Stimulated activated CD8-positive, alpha-beta memory T cell treated with anti-CD3 and anti-CD28 coated beads, Interleukin-12 subunit alpha, Interleukin-12 subunit beta, amount 100 ng/mL, for 24 hours (primary cell): ENCODE data around the gene CAPN13.
"Not testable (repeated sequence)": the region's sequence is repeated elsewhere in the genome, so short reads cannot be mapped to it uniquely, and the experiment has no call there.

ENCODE experiments used
- DNase-seq: peaks from one replicate; pipeline ENCODE4 v3.0.0-alpha.2; 2020; ENCODE audit errors: extremely low read depth

Gene CAPN13

GRCh38 chr2:30705056-30705455 lies 102.2 kb downstream of the CAPN13 start:
- no peak for DNase-seq

DNA sequence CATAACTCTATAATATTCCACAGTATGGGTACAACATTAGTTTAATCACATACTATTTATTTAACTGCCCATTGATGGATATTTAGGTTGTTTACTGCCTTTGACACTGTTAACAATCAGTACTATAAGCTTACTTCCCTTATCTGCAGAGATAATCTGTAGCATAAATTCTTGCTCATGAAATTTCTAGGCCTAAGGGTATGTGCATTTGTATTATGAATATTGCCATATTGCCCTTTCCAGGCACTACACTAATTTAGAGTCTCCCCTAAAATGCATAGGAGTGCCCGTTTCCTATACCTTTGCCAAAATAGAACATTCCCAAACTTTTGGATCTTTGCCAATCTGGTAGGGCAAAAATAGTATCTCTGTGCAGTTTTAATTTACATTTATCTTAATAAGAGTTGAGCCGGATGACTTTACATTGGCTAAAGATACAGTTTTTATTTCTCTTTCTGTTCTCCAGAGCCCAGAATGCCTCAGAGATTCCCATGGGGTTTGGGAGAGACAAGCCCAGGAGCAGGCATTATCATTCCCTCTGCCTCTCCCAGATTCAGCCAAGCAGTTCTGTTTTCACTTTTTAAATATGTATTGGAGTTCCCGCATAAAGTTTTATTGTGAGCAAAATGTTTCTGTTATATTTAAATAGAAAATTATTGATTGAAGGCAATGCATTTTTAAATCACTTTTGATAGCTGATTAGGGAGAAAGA lies 102.8 kb downstream of the CAPN13 start:
- no peak for DNase-seq

DNA sequence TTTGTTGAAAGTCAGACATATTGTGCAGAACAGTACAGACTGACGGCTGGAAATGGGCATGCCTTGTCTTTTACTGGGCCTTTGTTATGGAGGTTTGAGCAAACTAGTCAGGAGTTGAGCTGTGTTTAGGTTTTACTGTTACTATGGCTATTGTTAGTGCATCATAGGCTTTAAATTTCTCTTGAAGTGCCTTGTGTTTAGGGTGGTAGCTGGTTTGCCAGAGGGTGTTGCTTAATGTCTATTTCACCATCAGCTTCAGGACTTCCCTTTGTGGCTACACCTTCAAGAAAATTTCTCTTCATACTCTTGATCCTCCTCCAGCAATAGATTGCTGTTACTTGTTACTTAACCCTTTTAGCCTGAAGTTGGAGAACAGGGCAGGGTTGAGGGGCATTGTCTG lies 104.6 kb downstream of the CAPN13 start:
- DNase-seq = no peak

- DNase-seq = no peak
These were observed 105.5 kb downstream of the CAPN13 start for GRCh38 chr2:30701782-30702181.

DNA sequence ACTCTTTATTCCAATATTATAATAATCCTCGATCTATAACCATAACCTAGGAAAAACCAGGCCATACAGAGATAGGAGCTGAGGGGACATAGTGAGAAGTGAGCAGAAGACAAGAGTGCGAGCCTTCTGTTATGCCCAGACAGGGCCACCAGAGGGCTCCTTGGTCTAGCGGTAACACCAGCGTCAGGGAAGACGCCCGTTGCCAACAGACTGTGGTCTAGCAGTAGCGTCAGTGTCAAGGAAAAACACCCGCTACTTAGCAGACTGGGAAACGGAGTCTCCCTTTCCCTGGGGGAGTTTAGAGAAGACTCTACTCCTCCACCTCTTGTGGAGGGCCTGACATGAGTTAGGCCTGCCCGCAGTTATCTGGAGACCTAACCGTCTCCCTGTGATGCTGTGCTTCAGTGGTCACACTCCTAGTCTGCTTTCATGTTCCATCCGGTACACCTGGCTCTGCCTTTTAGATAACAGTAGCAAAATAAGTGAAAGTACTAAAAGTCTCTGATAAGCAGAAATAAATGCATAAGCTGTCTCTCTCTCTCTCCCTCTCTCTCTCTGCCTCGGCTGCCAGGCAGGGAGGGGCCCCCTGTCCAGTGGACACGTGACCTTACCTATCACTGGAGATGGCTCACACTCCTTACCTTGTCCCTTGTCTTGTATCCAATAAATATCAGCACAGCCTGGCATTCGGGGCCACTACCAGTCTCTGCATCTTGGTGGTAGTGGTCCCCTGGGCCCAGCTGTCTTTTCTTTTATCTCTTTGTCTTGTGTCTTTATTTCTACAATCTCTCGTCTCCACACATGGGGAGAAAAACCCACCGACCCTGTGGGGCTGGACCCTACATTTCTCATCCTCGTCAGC lies 109.8 kb downstream of the CAPN13 start:
- DNase-seq = not testable (repeated sequence)

- no peak for DNase-seq
These were observed 111.5 kb downstream of the CAPN13 start for GRCh38 chr2:30695749-30696148.

DNA sequence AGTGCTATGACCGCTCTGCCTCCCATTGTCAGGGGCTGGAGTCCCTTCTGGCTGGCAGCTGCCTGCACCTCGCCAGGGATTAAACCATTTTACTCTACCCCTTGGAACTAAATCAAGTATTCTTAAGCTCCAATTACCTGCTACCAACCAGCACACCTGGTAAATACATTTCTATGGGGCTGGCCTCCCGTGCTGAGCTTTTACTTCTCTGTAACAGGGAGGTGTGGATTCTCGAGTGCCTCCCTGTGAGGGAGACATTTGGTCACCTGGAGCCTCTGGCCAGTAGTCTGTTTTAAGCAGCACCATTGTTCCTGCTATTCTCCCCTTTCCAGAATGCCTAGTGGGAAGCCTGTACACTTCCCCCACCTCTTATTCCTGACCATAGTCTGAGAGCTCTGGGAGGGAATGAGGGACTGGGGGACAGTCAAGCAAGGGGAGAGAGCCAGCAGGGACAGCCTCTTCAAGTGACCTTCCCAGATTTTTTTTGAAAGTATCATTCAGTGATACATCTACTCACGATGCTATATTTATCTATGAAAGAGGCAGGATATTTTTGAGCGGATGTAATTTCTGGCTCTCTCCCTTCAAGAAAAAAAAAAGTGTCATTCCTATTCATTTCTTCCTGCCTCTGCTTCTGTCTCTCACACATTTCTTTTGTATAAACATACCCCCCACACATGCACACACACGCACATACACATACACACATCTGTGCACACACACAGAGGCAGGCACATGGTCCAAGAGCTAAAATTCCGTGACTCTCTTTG lies 112.8 kb downstream of the CAPN13 start:
- DNase-seq = no peak

- no peak for DNase-seq
These were observed 113.4 kb downstream of the CAPN13 start for GRCh38 chr2:30693821-30694281.

GRCh38 chr2:30692829-30693275 lies 114.4 kb downstream of the CAPN13 start:
- DNase-seq = no peak

GRCh38 chr2:30691948-30692828 lies 115.1 kb downstream of the CAPN13 start:
- DNase-seq = no peak

- DNase-seq = no peak
These were observed 115.9 kb downstream of the CAPN13 start for GRCh38 chr2:30691091-30691947.

GRCh38 chr2:30690126-30690561 lies 117.1 kb downstream of the CAPN13 start:
- DNase-seq = no peak

- no peak for DNase-seq
These were observed 117.6 kb downstream of the CAPN13 start for GRCh38 chr2:30689496-30690125.

- DNase-seq = no peak
These were observed 118.3 kb downstream of the CAPN13 start for GRCh38 chr2:30688956-30689401.

GRCh38 chr2:30686669-30687068 lies 120.6 kb downstream of the CAPN13 start:
- no peak for DNase-seq

GRCh38 chr2:30686000-30686399 lies 121.2 kb downstream of the CAPN13 start:
- DNase-seq = no peak

- no peak for DNase-seq
These were observed 122.2 kb downstream of the CAPN13 start for GRCh38 chr2:30684996-30685395.

DNA sequence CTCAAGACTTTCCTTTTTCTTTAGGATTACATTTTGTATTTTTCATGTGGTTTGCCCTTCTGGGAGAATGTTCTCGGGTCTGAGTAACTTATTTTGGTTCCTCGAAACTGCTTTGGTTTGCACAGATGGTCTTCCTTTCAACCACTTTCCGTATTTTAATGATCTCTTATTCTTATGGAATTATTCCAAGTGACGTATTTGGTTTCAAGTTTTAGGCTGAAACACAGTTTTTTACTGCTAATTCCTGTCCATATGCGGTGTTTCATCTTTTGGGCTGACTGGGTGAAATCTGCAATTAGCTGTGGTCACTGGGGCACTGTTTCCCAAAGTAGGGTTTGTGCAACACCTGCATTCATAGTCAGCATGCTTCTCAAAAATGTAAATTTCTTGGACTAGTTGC lies 122.7 kb downstream of the CAPN13 start:
- DNase-seq = no peak

GRCh38 chr2:30684026-30684425 lies 123.2 kb downstream of the CAPN13 start:
- DNase-seq = no peak
